GM19372 (cell line): Measurements from ENCODE around the gene DBNDD2.

Experiments
- ATAC-seq: cut with Tn5 transposase; IDR thresholded peaks from one replicate; pipeline ENCODE4 v1.9.1; 2021; ENCODE audit warnings: mild to moderate bottlenecking, low read depth, moderate library complexity; ENCODE audit not compliant: unreplicated experiment

The DBNDD2 gene, protein sequence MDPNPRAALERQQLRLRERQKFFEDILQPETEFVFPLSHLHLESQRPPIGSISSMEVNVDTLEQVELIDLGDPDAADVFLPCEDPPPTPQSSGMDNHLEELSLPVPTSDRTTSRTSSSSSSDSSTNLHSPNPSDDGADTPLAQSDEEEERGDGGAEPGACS

DNA sequence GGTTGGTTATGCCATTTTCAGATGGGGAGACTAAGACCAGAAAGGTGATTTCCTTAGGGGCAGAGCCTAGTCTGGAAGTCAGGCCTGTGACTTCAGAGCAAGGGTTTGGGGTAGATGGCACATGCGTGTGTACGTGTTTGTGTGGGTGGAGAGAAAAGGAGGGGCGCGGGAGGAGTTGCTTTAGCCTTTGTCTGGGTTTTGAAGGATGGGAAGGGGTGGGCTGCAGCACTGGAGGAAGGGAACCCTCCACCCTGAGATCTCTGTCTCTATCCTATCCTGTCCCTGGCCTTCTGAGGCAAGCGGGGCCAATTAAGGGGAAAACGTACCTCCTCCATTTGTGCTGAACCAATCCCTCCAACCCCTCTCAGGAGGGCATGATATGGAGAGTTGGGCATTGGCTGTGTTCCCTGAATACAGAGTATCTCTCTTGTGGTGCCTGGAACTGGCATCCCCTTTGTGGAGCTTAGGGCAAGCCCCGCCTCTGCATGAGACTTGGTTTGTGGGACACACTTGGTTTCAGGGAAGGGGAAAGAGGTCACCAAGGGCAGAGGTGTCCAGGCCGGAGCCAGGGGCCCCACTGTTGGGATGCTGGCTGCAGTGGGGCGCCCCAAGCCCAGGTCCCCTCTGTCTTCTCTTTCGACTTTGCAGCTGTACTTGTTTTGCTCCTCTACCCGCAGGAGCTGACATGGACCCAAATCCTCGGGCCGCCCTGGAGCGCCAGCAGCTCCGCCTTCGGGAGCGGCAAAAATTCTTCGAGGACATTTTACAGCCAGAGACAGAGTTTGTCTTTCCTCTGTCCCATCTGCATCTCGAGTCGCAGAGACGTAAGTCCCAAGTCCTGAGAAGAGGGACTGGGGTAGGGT is at the start of gene DBNDD2:
Gene DBNDD2 (plus strand): TSS at position 507 of the 863 bp plus-strand sequence. CDS start 179 bp downstream, at position 686.
- no peak for ATAC-seq

DNA sequence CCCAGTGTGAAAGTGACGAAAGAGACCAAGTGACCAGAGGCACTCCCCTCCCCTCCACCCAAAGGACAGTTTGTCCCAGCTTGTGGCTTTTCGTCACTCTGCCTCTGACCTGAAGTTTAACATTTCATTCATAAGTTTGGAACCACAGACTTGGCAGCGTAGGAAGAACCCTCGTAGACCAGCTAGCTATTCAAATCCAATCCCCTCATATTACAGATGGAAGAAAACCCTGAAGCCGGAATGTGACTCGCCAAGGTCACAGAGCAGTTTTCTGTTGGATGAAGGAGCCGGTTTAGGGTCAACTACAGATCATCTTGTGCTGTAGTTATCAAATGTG is 49.1 kb upstream of the DBNDD2 start:
- no peak for ATAC-seq

DNA sequence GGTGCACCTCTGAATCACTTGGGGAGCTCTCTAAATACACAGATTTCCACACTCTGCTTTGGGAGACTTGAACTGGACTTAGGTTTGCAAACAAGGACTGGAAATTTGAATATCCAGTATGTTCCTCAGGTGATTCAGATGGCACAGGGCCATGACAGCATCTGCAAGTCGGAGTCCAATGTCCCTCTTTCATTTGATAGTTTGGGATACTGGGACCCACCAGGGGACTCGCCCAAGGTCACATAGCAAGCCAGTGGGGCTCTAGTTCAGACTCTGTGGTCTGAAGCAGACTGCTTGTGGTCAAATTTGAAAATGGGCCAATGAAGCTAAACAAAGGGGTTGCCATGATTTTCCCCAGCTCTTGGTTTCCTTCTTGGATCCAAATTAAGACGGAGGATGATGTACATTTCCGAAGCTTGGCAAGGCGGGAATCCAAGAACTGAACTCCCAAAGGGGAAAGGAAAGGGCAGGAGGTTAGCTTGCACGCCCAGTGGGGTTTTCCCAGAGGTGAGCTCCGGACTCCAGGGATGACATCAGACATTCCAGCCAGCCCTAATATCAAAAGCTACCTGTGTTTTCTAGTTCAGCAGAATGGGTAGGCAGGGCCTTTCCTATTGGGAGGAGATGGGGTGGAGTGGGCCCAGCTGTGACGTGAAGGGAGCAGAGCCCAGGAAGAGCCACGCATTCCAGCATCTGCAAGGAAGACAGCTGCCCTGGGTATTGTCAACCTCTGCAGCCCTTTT is 48.5 kb upstream of the DBNDD2 start:
- ATAC-seq = no peak

DNA sequence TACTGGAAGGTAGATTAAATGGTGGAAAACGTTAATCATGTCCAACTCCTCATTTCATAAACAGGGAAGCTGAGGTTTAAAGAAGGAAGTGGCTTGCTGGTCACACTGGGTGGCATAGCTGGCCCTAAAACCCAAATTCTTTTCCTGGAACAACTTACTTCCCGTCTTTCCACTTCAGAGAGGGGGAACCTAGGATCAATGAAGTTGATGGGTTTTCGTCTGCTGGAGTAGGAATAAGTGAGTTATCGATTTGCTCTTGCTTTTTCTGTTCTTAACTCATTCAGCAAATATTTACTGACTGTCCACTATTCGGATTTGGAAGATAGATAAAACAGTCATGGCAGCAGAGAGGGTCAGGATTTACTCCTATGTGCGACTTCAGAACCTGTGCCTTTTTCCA is 46.3 kb upstream of the DBNDD2 start:
- ATAC-seq = no peak

DNA sequence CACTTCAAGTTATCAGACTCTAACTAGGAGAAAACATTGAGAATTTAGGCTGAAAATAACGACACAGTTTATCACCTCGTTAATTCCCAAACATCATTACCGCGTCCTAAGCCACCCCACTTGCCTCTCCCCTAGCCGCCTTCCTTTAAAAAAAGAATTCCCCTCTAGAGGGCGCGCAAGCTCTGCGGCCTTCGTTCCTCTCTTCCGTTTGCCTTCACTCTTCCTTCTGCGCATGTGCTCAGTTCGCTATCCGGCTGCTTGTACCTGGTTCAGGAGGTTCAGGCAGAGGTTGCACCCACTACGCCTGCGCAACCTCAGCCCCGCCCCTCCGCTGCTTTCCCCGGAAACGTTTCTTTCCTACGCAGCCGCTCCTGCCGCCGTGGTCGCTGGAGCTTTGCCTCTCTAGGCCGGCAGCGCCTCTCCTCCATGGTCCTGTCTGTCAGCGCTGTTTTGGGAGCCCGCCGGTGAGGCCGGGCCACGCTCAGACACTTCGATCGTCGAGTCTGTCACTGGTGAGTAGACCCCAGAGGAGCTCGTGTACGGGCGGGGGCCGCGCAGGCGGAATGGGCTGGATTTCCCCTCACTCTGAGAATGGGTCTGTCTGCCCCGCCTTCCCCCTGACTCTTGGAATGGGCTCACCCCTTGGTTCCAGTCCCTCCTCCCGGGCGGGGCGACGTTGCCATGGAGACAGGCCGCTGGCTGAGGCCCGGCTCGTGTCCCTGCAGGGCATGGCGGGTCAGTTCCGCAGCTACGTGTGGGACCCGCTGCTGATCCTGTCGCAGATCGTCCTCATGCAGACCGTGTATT is 45.1 kb upstream of the DBNDD2 start, which contains the start of gene SYS1:
Gene SYS1 (plus strand): TSS at position 353 of the 807 bp plus-strand sequence. CDS start 376 bp downstream, at position 729.
- peak; percentile 86 for ATAC-seq

DNA sequence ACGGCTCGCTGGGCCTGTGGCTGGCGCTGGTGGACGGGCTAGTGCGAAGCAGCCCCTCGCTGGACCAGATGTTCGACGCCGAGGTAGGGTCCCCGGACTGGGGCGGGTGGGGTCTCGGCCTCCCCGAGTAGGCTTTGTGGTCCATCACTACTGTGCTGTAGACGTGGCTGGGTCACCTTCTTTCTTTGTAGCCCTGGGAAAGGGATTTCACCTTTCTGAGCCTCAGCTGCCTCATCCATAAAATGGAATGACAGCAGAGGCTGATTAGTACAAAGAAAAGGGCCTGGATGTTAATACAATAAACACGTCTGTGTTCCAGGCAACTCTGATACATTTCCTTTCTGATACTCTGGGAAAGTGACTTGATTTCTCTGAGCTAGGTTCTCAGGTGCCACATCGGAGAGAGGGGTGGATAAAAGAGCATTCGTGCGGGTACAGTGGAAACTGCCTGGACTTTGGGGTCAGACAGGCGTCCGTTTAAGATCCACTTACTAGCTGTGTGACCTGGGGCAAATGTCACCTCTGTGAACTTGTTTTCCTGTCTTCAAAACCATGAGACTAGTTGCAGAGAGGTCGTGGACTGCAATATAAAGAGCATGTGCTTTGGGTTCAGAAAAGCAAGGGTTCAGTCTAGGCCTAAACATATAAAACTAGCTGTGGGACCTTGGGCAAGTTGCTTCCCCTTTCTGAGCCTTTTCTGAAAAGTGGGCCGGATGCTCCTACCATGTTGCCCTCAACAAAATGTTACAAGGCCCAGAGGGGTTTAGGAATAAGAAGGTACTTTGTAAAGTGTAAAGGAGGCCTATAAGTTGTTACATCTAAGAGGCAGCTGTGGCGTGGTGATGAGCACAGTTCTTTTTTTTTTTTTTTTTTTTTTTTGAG is 44.2 kb upstream of the DBNDD2 start:
- ATAC-seq = no peak

DNA sequence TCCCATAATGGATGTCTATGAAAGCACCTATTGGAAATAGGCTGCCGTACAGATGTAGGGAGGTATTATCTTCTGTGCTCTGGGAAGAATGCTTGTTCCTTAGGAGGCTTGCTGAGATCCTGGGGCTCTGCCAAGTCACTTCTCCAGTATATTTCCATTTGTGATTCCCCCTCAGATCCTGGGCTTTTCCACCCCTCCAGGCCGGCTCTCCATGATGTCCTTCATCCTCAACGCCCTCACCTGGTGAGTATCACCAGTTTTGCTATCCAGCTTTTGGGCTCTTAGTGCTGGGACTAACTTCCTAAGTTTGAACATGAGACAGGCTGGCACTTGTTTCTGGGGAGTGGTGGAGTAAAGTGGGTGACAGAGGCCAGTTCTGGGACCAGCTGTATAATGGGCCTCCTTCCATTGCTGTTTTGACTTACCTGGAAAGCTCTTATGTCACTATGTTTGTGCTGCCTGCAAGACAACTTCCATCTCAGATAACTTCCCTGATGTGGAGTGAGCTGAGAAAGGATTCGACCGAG is 42.6 kb upstream of the DBNDD2 start:
- ATAC-seq = no peak

DNA sequence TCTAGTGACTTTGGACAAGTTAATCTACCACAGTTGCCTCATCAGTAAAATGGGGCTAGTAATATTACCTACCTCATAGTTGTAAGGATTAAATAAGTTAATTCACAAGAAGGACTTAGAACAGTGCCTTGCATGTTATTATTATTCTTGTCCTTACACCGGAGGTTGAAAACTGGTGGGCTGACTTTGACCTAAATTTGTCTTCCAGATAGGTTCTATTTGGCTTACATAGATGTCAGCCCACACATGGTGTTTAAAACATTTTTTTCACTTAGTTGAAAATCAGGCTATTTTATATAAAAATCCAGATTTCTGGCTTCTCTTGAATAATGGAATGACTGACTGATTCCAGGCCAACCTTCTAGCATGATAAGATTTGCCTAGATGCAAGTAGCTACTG is 41.9 kb upstream of the DBNDD2 start:
- no peak for ATAC-seq

DNA sequence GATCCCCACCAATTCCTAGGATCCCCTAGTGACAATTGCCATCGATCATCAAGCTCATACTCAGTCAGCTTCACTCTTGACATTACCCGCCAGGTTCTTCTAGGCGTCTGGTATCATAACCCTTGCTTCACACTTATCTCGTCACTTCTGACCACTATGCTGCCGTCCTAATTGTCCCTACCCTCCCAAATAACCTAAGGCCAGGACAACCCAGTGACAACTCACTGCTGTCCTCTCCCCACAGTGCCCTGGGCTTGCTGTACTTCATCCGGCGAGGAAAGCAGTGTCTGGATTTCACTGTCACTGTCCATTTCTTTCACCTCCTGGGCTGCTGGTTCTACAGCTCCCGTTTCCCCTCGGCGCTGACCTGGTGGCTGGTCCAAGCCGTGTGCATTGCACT is 41.5 kb upstream of the DBNDD2 start:
- ATAC-seq = no peak

DNA sequence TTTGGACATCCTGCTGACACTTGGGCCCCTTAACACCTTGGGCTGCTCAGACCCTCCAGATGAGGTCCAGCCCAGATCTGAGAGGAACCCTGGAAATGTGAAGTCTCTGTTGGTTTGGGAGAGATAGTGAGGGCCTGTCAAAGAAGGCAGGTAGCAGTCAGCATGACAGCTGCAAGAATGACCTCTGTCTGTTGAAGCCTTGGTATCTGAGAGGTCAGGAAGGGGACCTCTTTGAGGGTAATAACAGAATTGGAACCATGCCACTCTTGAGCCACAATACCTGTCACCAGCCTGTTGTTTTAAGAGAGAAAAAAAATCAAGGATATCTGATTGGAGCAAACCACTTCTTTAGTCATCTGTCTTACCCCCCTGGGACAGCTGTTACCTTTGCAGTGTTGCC is 41.0 kb upstream of the DBNDD2 start:
- ATAC-seq = no peak

DNA sequence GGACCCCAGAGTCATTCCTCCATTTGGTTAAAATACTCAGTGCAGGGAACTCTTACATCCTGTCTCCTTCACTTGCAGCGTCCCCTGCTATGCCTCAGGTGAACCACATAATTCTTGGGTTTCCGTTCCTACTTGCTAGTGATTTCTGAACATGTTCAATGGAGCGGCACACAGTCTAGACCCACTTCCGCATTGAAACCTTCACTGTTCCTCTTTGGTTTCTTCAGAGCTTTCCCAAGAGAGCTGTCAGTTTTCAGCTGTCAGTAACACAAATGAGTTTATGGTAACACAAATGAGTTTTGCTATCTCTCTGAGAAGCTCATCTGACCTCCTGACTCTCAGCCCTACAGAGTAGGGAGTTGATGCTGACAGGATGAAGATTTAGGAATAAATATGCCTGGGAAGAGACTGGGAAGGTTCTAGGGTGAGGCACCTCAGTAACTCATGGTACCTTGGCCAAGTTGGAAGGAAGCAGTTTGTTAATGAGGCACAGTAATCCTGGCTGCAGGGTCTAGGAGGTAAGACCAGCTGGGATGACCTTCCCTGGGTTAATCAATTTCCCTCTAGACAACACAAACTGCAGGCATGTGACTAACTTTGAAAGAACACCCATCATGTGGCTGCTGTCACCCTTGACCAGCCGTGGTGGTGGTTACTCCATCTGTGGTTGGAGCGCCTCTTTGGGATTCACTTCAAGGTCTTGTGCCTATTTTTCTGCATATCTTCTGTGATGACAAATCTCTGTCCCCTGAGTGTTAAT is 39.7 kb upstream of the DBNDD2 start:
- peak; percentile 91 for ATAC-seq

DNA sequence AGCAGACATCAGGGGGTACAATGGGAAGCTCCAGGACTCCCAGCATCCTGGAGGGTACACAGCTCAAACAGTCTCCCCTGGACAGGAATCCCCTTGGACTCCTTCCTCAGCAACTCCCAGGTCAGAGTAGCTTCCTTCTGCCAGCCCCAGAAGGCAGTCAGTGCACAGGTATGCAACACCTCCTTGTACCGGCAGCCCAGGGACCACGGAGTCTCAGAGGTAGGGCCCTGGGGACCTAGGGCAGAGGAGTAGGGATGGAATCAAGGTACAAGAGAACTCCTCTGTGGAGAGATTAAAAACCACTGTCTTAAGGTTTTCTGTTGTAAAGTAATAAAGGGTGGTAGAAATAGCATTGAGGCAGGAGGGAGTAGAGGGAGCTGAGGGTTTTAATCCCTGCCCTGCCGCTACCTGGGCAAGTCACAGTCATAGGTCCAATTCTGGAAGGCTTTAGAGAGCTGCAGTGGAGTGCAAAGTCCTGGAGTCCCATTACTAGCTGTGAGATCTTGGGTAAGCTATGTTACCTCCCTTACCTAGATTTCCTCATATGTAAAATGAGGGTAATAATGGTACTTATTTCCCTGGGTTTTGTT is 37.4 kb upstream of the DBNDD2 start:
- ATAC-seq = no peak

DNA sequence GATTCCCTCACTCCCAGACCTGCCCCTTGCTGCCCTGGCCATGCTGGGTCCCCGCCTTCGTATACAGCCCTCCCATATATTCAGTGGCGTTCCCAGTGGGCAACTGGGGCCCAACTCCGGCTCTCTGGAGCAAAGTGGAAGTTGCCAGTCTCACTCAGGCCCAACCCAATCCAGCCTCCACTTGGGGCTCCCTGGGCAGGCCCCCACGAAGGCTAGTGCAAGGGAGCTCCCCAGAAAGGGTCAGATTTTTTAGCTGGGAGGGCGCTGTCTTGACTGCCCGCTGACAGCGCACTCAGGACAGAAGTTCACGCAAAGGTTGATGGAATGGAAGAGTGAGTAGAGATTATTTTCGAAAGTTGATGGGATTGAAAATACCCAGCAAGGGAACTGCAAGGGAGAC is 35.8 kb upstream of the DBNDD2 start:
- ATAC-seq = no peak

DNA sequence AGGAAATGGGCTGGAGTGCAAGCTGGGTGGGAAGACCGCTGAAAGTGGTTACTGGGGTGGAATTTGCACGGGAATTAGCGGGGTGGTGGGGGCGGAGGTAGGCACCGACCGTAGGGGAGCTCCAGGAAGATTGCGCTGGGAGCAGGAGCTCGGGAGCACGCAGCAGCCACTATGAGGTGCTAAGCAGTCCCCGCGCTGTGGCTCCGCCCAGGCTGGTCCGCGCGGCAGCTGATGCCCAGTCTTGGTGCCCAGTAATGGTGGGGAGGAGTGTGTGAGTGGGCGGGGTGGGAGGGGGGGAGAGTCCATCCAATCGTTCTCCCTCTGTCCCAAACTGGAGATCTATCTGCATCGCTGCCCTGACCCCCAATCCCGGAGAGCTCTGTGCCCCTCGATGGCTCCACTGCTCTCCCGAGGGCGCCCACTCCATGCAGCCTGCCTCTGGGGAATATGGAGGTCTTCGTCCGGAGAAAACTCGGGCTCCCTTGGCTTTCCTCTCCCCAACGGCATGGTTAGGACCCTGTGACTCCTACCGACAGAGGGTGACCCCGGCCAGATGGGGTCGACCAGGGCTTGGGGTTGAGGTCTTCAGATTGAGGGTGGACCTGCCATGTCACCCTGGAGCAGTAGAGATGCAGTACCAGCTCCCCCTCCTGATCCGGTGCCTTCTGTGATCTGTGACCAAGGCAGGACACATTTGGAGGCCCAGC is 35.3 kb upstream of the DBNDD2 start:
- no peak for ATAC-seq

DNA sequence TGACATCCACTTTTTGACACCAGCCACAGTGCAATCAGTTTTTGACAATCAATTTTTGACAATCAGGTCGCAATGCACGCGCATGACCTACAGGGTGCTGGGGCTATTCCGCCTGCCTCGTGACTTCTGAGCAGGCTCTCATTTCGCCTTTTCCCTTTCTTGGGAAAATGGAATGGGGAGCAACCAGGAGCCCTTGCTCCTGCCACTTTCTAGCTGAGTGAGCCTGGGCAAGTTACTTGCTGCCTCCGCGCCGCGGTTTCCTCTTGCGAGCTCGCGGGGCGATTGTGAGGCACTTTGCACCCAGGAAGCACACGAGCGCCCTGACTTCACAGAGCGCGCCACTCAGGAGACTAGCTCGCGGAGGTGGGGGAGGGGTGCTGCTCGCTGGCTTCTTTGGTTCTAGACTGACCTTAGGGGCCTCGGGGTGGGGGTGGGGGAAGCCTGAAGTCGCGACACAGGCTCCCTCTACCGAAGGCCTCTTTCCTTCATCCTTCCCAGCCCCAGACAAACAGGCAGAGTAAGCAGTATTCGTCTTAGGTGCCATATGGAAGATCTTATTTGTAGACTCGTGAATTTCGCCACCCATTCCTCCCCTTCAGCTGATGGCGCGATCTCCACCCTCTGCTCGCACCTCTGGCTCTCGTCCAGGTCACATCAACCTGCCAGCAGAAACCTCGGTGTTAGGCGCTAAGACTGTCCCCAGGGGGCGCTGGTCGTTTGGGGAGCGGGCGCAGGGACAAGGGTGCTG is 34.6 kb upstream of the DBNDD2 start:
- peak; percentile 68 for ATAC-seq

DNA sequence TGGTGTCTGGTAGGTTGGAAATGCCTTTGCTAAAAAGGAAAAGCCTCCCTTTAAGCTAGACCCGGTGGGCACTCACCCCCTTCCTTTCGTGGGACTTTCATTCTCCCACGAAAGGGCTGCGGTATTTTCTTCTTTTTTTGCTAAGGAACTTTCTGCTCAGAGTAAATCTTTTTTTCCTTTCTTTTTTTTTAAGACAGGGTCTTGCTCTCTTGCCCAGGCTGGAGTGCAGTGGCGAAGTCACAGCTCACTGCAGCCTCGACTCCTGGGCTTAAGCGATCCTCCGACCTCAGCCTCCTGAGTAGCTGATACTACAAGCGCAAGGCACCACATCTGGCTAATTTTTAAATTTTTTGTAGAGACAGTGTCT is 34.0 kb upstream of the DBNDD2 start:
- no peak for ATAC-seq

DNA sequence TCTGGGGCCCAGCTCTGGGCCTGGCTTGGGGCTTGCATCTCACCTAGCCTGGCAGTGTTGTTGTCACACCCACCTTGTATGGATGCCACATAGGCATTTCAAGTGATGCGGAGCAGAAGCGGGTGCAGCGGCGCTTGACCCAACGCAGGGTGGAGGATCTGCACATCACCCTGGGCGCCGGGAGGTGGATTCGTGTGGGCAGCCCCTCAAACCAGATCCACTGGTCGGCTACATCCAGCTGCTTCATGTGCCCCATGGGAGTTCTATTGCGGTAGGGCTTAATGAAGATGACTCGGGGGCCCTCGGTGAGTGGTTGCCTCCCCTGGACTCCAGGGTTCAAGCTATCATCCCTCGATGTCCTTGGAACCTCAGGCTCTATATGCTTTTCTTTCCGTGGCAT is 33.1 kb upstream of the DBNDD2 start:
- no peak for ATAC-seq
